MG63 (cell line): ENCODE results near the gene EVPLL. TPM values are rescaled to one million over a fixed set of nuclear protein-coding genes. Genes with fewer than 3 reads are reported as not detected.
"Not testable (repeated sequence)": the region's sequence is repeated elsewhere in the genome, so short reads cannot be mapped to it uniquely, and the experiment has no call there.

Experiments used
- DNase-seq: peaks from one replicate; pipeline ENCODE4 v3.0.0-alpha.2; 2020
- H3K27me3 ChIP-seq: fragments of 250-450 bp; sonication (Bioruptor Pico); 2 replicates; pipeline ENCODE4 v1.5.1; 2020; ENCODE audit warnings: mild to moderate bottlenecking, moderate library complexity
- H3K36me3 ChIP-seq: fragments of 250-450 bp; sonication (Bioruptor Pico); 2 replicates; pipeline ENCODE4 v1.5.1; 2020; ENCODE audit warnings: mild to moderate bottlenecking, moderate library complexity
- H3K4me3 ChIP-seq: fragments of 250-450 bp; sonication (Bioruptor Pico); 2 replicates; pipeline ENCODE4 v1.5.1; 2020; ENCODE audit warnings: mild to moderate bottlenecking, moderate library complexity
- H3K9me3 ChIP-seq: fragments of 250-450 bp; sonication (Bioruptor Pico); 2 replicates; pipeline ENCODE4 v1.5.1; 2020; ENCODE audit warnings: mild to moderate bottlenecking, moderate library complexity
- total RNA-seq: library from RNA; depleted of rRNA; stranded (reverse); fragments of >200 nt; shearing (Covaris generic); gene quantifications from 2 replicates; pipeline ENCODE4 v1.2.3, GENCODE V29; 2014; ENCODE audit warnings: low replicate concordance

The EVPLL gene
- total RNA-seq, 1 experiment from 2014 or later = not detected

DNA sequence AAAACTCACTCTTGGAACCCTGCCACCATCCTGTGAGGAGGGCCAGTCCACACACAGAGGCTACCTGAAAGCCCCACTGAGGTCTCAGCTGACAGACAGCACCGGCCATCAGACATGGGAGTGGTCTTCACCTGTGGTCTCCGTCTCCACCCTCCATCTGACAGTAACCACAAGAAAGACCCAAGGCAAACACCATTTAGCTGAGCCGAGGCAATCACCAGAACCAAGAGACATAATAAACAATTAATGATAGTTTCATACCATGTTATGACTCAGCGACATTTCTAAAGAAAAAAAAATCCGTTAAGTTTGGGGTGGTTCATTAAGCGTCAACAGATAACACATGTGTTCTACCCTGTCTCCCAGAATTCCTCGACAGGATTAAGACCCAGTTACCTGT is 6.1 kb upstream of the EVPLL start:
- no peaks in the 10 kb centered on the region for H3K27me3 ChIP-seq
- no peak for DNase-seq
- no peak overlapping the region for H3K4me3 ChIP-seq
- H3K36me3 ChIP-seq = no peaks in the 10 kb centered on the region
- no peaks in the 10 kb centered on the region for H3K9me3 ChIP-seq

DNA sequence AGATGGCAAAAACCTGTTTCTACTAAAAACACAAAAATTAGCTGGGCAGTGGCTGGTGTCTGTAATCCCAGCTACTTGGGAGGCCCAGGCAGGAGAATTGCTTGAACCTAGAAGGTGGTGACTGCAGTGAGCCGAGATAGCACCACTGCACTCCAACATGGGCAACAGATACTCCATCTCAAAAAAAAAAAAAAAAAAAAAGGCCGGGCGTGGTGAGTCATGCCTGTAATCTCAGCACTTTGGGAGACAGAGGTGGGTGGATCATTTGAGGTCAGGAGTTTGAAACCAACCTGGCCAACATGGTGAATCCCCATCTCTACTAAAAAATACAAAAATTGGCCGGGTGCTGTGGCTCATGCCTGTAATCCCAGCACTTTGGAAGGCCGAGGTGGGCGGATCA is 4.4 kb upstream of the EVPLL start:
- H3K36me3 ChIP-seq, H3K27me3 ChIP-seq, H3K9me3 ChIP-seq, H3K4me3 ChIP-seq, DNase-seq: not testable (repeated sequence)

DNA sequence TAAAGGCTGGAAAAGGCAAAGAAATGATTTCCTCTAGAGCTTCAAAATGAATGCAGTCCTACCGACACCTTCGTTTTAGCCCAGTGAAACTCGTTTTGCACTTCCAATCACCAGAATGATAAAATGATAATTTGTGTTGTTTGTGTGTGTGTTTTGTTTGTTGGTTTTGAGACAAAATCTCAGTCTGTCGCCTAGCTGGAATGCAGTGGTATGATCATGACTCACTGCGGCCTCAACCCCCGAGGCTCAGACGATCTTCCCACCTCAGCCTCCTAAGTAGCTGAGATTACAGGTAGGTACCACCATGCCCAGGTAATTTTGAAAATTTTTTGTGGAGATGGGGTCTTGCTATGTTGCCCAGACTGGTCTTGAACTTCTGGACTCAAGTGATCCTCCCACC is 3.4 kb upstream of the EVPLL start:
- Histone ChIP-seq H3K4me3 (no peak overlapping the region), H3K36me3 (no peaks in the 10 kb centered on the region), H3K27me3 (no peaks in the 10 kb centered on the region), H3K9me3 (no peaks in the 10 kb centered on the region)
- DNase-seq = no peak

DNA sequence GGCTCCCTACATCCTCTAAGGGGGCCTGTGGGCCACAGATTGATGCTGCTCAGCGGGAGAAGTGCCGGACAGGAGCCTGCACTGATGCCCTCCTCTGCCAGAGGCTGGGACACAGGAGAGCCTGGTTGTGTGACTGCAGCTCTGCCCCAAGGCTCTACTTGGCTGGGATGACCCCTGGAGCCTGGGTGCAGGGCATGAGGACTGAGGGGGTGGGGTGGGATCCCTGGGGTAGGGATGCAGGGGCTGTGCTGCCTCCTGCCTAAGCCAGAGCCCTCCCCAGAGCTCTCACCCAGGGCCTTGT is 577 bp downstream of the EVPLL start:
- Histone ChIP-seq H3K27me3 (no peaks in the 10 kb centered on the region), H3K4me3 (no peak overlapping the region), H3K9me3 (no peaks in the 10 kb centered on the region), H3K36me3 (no peaks in the 10 kb centered on the region)
- DNase-seq = no peak

DNA sequence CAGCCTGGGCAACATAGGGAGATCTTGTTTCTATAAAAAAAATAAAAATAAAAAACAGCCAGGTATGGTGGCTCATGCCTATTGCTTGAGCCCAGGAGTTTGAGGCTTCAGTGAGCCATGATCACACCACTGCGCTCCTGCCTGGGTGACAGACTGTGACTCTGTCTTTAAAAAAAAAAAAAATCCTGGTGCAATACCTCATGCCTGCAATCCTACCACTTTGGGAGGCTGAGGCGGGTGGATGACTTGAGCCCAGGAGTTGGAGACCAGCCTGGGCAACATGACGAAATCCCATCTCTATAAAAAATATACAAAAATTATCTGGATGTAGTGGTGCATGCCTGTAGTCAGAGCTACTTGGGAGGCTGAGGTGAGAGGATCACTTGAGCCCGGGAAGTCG is 1.0 kb downstream of the EVPLL start:
- H3K9me3 ChIP-seq, DNase-seq, H3K27me3 ChIP-seq, H3K36me3 ChIP-seq, H3K4me3 ChIP-seq: not testable (repeated sequence)

DNA sequence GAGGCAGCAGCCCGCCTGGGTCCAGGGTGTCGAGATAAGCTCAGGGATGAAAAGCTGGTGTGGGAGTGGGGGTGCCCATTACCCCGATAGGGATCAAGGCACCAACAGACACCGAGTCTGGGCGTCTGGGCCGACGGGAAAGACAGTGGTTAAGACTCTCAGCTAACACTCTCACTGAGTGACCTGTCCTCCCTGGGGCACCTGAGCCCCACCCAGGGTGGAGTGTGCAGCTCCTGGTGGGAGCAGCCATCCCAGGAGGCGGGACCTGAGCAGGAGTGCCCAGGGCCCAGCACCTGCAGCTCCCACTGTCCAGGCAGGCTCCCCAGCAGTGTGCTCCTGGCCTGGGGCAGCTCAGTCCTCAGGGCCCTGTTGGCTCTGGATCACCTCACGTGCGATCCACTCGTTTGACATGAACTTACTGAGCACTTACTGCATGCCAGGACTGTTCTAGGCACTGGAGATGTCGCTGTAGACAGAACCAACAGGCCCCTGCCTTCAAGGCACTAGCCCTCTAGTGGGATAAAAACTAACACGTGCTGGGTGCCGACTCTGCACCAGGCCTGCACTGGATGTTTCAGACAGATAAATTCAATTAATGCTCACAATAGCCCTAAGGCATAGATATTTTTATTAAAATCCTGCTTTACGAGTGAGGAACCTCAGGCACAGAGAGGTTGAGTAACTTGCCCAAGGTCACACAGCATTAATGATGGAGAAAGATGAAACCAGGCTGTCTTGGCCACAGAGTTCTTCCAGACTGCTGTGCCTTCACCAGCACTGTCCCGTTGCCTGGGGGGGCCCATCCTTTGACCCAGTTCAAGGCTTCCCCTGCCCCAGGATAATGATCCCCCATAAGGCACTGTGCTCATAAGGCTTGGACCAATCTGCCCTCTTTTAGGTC is 1.9 kb downstream of the EVPLL start:
- no peaks in the 10 kb centered on the region for H3K27me3 ChIP-seq
- no peak for DNase-seq
- no peak overlapping the region for H3K4me3 ChIP-seq
- no peaks in the 10 kb centered on the region for H3K36me3 ChIP-seq
- H3K9me3 ChIP-seq = no peaks in the 10 kb centered on the region

DNA sequence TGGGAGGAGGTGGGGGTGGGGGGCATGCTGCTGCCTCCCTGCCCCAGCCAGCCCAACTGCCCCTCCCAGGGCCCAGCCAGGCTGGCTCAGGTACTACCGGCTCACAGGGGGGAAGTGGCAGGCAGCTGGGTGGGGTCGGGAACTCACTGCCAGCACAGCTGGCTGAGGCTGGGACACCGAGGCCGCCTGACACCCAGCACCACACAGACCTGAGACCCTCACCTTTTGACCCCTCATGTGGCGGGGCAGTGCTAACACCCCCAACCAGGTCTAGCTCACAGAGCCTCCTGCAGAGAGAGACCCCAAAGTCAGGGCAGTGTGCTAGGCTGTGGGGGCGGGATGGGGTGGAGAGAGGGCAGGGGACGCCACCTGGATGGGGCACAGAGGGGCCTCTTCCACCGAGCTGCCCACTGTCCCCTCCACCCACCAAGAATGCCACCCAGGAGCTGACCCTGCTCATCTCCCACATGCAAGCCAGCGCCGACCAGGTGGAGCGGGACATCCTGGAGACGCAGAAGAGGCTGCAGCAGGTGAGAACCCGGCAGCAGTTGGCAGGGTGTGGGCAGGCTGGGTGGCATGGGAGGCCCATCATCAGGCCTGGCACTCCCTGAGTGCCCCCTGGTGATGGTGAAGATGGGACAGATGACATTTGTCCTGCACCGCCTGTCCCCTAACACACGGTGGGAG is 3.0 kb downstream of the EVPLL start:
- no peak for DNase-seq
- no peaks in the 10 kb centered on the region for H3K27me3 ChIP-seq
- H3K4me3 ChIP-seq = no peak overlapping the region
- no peaks in the 10 kb centered on the region for H3K36me3 ChIP-seq
- H3K9me3 ChIP-seq = no peaks in the 10 kb centered on the region

DNA sequence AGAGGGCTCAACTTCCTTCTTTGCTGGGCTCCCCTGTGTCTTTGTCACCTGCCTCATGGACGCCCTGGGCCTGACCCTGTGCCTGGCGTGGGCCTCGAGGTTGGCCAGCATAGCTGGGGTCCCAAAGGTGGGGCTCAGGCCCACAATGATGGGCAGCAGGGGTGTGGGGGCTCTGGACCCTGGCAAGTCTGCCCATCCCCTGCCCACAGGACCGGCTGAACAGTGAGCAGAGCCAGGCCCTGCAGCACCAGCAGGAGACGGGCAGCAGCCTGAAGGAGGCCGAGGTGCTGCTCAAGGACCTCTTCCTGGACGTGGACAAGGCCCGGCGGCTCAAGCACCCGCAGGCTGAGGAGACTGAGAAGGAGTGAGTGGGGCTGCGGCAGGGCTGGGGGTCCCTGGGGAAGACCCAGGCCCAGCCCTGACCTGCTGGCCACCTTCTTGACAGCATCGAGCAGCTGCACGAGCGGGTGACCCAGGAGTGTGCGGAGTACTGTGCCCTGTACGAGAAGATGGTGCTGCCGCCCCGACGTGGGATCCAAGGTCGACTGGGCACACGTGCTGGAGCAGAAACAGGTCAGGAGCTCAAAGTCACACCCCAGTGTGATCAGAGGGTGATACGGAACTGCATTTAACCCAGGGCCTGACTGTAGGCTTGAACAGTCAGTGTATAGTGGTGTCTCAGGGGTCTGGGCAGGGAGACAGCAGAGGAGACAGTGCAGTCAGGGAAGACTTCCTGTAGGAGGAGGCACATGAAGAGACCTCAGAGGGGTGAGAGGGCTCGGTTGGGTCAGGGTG is 3.8 kb downstream of the EVPLL start:
- Histone ChIP-seq H3K4me3 (no peak overlapping the region), H3K36me3 (no peaks in the 10 kb centered on the region), H3K9me3 (no peaks in the 10 kb centered on the region), H3K27me3 (no peaks in the 10 kb centered on the region)
- DNase-seq = no peak

DNA sequence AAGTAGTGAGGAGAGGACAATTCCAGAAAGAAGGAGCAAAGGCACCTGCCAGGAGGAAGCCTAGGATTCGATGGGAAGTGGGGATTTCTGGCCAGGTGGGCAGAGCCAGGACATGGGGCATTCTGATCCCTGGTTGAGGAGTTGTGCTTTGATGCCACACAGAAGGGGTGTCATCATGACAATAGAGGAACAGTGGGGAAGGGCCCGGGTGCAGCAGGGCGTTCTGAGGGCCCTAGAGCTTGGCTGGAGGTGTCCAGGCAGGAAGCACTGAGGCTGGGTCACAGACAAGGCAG is 4.3 kb downstream of the EVPLL start:
- no peak for DNase-seq
- no peak overlapping the region for H3K4me3 ChIP-seq
- no peaks in the 10 kb centered on the region for H3K9me3 ChIP-seq
- no peaks in the 10 kb centered on the region for H3K27me3 ChIP-seq
- H3K36me3 ChIP-seq = no peaks in the 10 kb centered on the region

DNA sequence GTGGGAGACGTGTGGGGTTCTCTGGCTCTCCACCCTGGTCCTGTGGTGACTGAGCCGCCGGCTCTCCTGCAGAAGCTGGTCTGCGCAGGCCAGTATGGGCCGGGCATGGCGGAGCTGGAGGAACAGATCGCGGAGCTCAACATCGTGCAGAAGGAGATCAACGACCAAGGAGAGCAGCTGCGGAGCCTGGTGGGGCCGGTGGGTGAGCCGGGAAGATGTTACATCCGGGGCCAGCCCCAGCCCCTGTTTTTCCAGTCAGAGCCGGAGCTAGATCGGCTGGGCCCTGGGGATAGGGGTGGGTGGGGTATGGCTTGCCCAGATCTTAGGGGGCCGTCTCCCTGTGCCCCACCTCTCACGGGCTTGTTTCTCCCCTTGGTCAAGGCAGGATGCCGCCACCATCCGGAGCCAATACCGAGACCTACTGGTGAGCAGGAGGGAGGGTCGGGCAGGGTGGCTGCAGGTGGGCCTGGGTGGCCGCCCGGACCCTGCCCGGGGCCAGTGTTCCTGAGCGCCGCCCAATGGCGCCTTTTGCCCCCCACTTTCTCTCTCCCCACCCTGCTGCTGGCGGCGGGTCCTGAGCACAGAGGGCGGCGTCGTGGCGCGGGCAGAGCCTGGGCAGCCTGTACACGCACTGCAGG is 5.0 kb downstream of the EVPLL start:
- no peaks in the 10 kb centered on the region for H3K9me3 ChIP-seq
- no peaks in the 10 kb centered on the region for H3K27me3 ChIP-seq

DNA sequence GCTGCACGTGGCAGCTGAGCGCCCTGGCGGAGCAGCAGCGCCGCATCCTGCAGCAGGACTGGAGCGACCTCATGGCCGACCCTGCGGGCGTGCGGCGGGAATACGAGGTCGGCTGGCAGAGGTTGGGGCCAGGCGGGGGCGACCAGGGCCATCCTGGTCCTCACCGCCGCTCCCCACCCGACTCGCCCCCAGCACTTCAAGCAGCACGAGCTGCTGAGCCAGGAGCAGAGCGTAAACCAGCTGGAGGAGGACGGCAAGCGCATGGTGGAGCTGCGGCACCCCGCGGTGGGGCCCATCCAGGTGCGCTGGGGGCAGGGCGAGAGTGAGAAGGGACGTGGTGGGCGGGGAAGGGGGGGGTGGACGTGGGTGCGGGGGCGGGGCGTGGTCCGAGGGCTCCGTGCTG is 5.5 kb downstream of the EVPLL start:
- H3K27me3 ChIP-seq, H3K9me3 ChIP-seq, H3K4me3 ChIP-seq, H3K36me3 ChIP-seq, DNase-seq: not testable (repeated sequence)

More for the DNA sequence above, 5.0 kb downstream of the EVPLL start:
- no peak for DNase-seq
- Histone ChIP-seq H3K36me3 (no peaks in the 10 kb centered on the region), H3K4me3 (no peak overlapping the region)

DNA sequence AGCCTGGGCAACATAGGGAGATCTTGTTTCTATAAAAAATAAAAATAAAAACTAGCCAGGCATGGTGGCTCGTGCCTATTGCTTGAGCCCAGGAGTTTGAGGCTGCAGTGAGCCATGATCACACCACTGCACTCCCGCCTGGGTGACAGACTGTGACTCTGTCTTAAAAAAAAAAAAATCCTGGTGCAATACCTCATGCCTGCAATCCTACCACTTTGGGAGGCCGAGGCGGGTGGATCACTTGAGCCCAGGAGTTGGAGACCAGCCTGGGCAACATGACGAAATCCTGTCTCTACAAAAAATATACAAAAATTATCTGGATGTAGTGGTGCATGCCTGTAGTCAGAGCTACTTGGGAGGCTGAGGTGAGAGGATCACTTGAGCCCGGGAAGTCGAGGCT is 6.7 kb downstream of the EVPLL start:
- not testable (repeated sequence) for H3K27me3 ChIP-seq, H3K9me3 ChIP-seq, DNase-seq, H3K4me3 ChIP-seq, H3K36me3 ChIP-seq

DNA sequence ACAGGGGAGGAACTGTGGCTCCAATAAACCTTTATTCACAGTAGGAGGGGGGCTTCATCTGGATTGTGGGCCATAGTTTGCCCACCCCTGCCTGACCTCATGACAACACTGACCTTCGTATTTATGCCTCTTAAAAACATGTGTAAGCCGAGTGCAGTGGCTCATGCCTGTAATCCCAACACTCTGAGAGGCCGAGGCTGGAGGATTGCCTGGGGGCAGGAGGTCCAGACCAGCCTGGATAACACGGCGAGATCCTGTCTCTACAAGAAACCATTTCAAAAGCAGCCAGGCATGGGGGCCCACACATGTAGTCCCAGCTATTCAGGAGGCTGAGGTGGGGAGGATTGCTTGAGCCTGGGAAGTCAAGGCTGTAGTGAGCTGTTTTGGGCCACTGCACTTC is 10.0 kb downstream of the EVPLL start:
- not testable (repeated sequence) for H3K36me3 ChIP-seq, H3K27me3 ChIP-seq, DNase-seq, H3K4me3 ChIP-seq, H3K9me3 ChIP-seq

DNA sequence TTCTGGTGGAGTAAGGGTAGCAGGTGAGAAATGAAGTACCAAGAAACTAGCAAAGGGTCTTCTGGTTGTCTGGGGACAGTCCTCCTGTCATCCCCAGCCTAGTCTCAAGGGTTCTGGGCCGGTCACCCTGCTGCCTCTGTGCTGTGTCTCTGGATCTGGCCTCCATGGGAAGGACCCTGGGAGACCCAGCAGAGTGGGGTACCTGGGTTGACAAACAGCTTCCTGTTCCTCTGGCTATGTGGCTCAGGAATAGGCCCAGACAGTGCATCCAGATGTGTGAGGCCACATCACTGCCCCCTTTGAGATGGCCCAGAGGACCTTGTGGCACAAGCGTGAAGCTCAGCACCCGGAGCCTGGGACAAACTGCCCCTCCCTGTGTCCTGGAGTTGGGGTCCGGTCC is 10.7 kb downstream of the EVPLL start:
- not testable (repeated sequence) for H3K27me3 ChIP-seq, H3K36me3 ChIP-seq, H3K4me3 ChIP-seq, DNase-seq, H3K9me3 ChIP-seq

DNA sequence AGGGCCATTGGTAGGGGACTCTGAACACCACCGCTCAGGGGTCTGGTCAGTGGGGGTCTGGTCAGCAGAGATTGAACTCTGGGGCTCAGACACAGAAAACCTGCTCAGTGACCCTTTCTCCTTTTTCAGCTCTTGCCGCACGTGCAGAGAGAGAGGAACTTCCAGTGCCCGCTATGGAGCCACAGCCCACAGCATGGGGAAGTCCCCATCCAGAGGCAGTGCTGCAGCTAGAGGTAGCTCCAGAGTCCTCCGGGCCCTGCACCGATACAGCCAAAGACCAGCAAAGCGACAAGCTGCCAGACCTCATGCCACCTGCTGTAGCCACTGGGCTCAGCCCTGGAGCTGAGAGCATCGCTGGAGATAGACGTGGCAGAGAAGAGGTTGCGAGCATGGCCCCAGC is 11.2 kb downstream of the EVPLL start:
- not testable (repeated sequence) for H3K27me3 ChIP-seq, H3K4me3 ChIP-seq, H3K9me3 ChIP-seq, DNase-seq, H3K36me3 ChIP-seq

DNA sequence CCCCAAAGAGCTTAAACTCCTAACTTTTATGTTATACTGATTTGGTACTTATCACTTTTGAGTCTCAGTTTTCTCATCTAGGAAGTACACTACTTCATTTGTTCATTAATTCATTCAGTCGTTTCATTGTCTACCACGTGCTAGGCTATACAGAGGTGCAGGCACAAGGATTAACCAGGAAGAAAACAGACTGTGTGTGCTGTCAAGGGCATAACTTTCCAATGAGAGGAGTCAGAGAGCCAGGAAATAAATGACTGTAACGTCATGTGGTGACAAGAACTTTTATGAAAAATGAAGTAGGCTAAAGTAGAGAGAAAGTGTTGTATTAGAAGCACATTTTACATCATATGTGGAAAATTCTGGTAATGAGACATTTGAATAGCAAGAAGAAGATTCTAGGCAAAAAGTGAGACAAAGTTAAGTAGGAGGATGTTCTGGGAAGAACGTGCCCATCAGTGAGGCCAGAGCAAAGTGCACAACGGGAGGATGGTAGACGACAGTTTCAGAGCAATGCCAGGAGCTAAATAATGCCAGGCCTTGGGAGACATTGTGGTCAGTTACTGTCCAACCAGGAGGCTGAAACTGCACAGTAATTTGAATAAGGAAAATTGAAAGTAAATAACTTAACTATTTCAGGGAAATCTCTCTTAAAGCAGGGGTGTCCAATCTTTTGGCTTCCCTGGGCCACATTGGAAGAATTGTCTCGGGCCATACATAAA is 24.5 kb downstream of the EVPLL start:
- H3K4me3 ChIP-seq, H3K36me3 ChIP-seq, H3K27me3 ChIP-seq, DNase-seq, H3K9me3 ChIP-seq: not testable (repeated sequence)

DNA sequence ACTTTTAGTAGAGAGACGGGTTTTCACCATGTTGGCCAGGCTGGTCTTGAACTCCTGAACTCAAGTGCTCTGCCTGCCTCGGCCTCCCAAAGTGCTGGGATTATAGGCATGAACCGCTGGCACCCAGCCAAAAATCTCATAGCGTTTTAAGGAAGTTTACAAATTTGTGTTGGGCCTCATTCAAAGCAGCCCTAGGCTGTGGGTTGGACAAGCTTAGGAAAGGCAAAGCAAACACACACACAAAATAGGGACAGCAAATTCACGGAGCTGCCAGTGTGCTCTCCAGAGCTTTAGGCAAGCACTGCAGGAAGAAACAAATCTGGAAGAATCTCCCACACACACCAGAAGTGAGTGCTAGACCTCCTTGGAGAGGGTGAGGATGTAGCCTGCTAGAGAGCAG is 25.6 kb downstream of the EVPLL start:
- H3K4me3 ChIP-seq, DNase-seq, H3K27me3 ChIP-seq, H3K36me3 ChIP-seq, H3K9me3 ChIP-seq: not testable (repeated sequence)
